ENCODE data around the gene PPP2R5B.

The PPP2R5B gene

GRCh38 chr11:64935359-64936081 lies 11.0 kb downstream of the PPP2R5B start, which contains the start of gene GPHA2:
TSS of gene GPHA2 (minus strand) at chr11:64935893. CDS start at chr11:64935460, 433 bp downstream.
- Histone ChIP-seq H3K4me3 (ENCODE audit: low read length) (peak within 1 kb of the TSS; percentile 53; the same call in 1 of the 2 replicates), H3K27ac (ENCODE audit: low read length) (no peak within 1 kb of the TSS), H3K4me1 (ENCODE audit: insufficient read depth, low read length) (peaks cover 13% of the 10 kb centered on the region), H3K36me3 (ENCODE audit: insufficient read depth, low read depth, low read length) (no peaks in the 10 kb centered on the region), H3K9ac (ENCODE audit: low read depth, low read length) (peak within 1 kb of the TSS; percentile 48), H3K9me3 (ENCODE audit: insufficient read depth, low read depth, low read length) (no peaks in the 10 kb centered on the region), H3K27me3 (ENCODE audit: insufficient read depth, low read length) (no peaks in the 10 kb centered on the region)

DNA sequence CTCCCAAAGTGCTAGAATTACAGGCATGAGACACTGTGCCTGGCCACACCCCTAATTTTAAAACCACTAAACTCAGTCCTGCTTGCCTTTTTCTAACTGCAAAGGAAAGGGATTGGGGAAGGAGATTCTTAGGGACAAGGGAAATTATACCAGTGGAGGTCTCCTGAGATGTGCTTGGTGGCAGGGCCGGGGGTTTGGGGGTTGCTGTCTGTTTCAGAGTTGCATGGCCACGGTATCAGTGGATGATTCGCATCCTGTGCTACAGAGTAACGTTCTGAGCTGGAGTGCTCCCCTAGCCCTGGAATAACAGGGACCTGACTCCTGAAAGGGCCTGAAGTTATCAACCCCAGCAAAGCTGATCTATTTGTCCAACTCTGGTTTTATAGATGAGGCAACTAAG lies 12.1 kb downstream of the PPP2R5B start:
- no peaks in the 10 kb centered on the region for H3K9me3 ChIP-seq (ENCODE audit: insufficient read depth, low read depth, low read length)
- H3K9ac ChIP-seq (ENCODE audit: low read depth, low read length): no peak overlapping the region
- H3K4me1 ChIP-seq (ENCODE audit: insufficient read depth, low read length): peaks cover 13% of the 10 kb centered on the region
- no peaks in the 10 kb centered on the region for H3K36me3 ChIP-seq (ENCODE audit: insufficient read depth, low read depth, low read length)
- no peaks in the 10 kb centered on the region for H3K27me3 ChIP-seq (ENCODE audit: insufficient read depth, low read length)
- H3K27ac ChIP-seq (ENCODE audit: low read length): no peak overlapping the region
- no peak overlapping the region for H3K4me3 ChIP-seq (ENCODE audit: low read length)

DNA sequence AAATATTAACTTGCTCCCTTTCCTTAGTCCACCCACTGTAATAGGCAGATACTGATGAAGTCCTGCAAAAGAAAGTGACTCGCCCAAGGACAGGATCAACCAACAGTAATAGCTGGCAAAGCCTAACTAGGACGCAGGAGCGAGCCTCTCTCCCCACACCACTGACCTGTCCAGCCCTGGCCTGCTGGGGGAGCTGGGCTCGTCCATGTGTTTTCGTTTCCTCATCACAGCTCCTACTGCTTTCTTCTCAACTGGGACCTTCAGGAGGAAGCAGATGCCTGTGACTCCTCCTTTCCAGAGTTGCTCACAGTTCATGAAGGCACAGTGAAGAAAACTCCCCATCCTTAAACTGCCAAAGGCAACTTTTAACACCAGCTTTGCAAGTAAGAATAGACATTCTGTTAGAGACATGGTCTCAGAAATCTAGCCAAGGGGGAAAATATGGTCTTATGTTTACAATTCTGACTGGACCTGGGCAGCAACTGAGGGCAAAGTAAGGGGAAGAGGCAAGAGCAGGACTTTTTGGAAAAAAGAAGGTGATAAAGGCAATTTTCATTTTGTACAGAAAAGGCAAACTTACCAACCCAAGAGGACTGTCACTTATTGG lies 22.8 kb downstream of the PPP2R5B start:
- Histone ChIP-seq H3K9ac (ENCODE audit: low read depth, low read length) (no peak overlapping the region), H3K27me3 (ENCODE audit: insufficient read depth, low read length) (no peaks in the 10 kb centered on the region; the same call in 1 of the 2 replicates), H3K4me3 (ENCODE audit: low read length) (no peak overlapping the region), H3K9me3 (ENCODE audit: insufficient read depth, low read depth, low read length) (no peaks in the 10 kb centered on the region), H3K4me1 (ENCODE audit: insufficient read depth, low read length) (no peaks in the 10 kb centered on the region), H3K36me3 (ENCODE audit: insufficient read depth, low read depth, low read length) (no peaks in the 10 kb centered on the region), H3K27ac (ENCODE audit: low read length) (no peak overlapping the region)

DNA sequence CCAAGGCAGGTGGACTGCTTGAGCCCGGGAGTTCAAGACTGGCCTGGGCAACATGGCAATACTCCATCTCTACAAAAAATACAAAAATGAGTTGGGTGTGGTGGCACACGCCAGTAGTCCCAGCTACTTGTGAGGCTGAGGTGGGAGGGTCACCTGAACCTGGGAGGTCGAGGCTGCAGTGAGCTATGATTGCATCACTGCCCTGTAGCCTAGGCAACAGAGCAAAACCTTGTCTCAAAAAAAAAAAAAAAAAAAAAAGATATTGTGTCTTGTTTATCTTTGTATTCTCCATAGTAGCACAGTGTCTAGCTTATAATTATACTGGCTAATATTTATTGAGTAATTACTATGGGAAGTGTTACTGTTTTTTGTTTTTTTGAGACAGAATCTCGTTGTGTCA lies 27.0 kb downstream of the PPP2R5B start:
- H3K4me1 ChIP-seq (ENCODE audit: insufficient read depth, low read length): no peaks in the 10 kb centered on the region
- 0 out of 2 replicates have a peak, but pooled peaks cover 4% of the 10 kb centered on the region for H3K27me3 ChIP-seq (ENCODE audit: insufficient read depth, low read length)
- no peak overlapping the region for H3K9ac ChIP-seq (ENCODE audit: low read depth, low read length)
- no peaks in the 10 kb centered on the region for H3K9me3 ChIP-seq (ENCODE audit: insufficient read depth, low read depth, low read length)
- H3K27ac ChIP-seq (ENCODE audit: low read length): no peak overlapping the region
- no peak overlapping the region for H3K4me3 ChIP-seq (ENCODE audit: low read length)
- no peaks in the 10 kb centered on the region for H3K36me3 ChIP-seq (ENCODE audit: insufficient read depth, low read depth, low read length)

DNA sequence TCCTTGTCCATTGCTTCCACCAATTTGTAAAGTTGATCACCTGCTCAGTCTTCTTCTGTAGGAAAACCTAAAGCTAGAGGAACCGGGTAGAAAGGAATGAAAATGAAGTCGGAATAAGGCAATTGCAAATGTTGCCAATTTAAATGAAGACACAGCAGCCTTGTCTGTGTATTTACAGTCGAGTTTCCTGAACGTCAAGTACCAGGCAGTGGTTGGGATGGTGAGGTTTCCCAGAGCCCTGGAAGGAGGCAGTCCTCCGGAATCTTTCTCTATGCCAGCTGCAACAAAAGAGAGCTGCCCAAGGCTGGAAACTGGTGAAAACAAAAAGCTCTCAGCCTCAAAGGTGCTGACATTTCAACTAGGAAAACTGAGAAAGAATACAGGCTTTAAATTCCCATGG lies 29.7 kb downstream of the PPP2R5B start:
- Histone ChIP-seq H3K27ac (ENCODE audit: low read length) (no peak overlapping the region), H3K9ac (ENCODE audit: low read depth, low read length) (no peak overlapping the region), H3K4me1 (ENCODE audit: insufficient read depth, low read length) (no peaks in the 10 kb centered on the region), H3K9me3 (ENCODE audit: insufficient read depth, low read depth, low read length) (no peaks in the 10 kb centered on the region), H3K36me3 (ENCODE audit: insufficient read depth, low read depth, low read length) (no peaks in the 10 kb centered on the region), H3K4me3 (ENCODE audit: low read length) (no peak overlapping the region), H3K27me3 (ENCODE audit: insufficient read depth, low read length) (0 out of 2 replicates have a peak, but pooled peaks cover 4% of the 10 kb centered on the region)

DNA sequence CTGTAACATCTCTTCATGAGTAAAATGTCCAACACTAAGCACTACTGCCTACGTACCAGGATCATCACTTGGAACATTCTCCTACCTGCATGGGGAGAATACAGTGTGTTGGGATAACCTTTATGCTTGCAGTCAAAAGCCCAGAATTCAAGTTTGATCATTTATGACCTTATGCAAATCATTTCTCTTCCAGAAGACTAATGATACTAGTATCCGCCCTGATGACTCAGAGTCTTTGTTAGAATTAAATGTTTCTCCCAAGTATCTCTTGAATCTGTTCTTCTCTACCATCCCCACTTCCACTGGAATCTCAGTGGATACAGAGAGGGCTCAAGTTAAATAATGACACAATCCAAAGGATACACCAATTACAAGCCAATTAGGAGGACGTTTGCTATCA lies 35.0 kb downstream of the PPP2R5B start:
- Histone ChIP-seq H3K27ac (ENCODE audit: low read length) (no peak overlapping the region), H3K4me3 (ENCODE audit: low read length) (no peak overlapping the region), H3K27me3 (ENCODE audit: insufficient read depth, low read length) (0 out of 2 replicates have a peak, but pooled peaks cover 2% of the 10 kb centered on the region), H3K9ac (ENCODE audit: low read depth, low read length) (no peak overlapping the region), H3K36me3 (ENCODE audit: insufficient read depth, low read depth, low read length) (no peaks in the 10 kb centered on the region), H3K9me3 (ENCODE audit: insufficient read depth, low read depth, low read length) (no peaks in the 10 kb centered on the region), H3K4me1 (ENCODE audit: insufficient read depth, low read length) (no peaks in the 10 kb centered on the region)

DNA sequence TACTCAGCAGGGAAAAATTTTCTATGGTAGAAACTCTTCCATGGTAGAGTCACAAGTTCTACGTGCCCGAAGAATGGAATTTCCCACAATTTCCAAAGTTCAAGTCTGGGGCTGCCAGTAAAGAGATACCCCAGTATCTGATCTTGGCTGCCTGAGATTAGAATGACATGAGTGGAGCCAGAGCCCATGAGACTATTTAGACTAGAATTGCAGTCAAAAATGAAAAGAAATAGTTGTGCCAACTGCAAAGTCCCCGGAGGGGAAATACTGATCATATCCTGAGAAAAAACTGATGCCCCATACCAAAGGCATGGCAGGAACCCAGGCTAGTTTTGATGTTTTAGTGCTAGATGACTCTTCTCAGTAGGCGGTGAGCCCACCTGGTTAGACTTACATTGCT lies 36.2 kb downstream of the PPP2R5B start:
- Histone ChIP-seq H3K27ac (ENCODE audit: low read length) (no peak overlapping the region), H3K9ac (ENCODE audit: low read depth, low read length) (no peak overlapping the region), H3K4me3 (ENCODE audit: low read length) (no peak overlapping the region), H3K27me3 (ENCODE audit: insufficient read depth, low read length) (no peaks in the 10 kb centered on the region), H3K4me1 (ENCODE audit: insufficient read depth, low read length) (no peaks in the 10 kb centered on the region), H3K9me3 (ENCODE audit: insufficient read depth, low read depth, low read length) (no peaks in the 10 kb centered on the region), H3K36me3 (ENCODE audit: insufficient read depth, low read depth, low read length) (no peaks in the 10 kb centered on the region)

GRCh38 chr11:64963072-64963631 lies 38.7 kb downstream of the PPP2R5B start:
- H3K36me3 ChIP-seq (ENCODE audit: insufficient read depth, low read depth, low read length): no peaks in the 10 kb centered on the region
- H3K27me3 ChIP-seq (ENCODE audit: insufficient read depth, low read length): no peaks in the 10 kb centered on the region
- H3K4me3 ChIP-seq (ENCODE audit: low read length): no peak overlapping the region
- no peak overlapping the region for H3K9ac ChIP-seq (ENCODE audit: low read depth, low read length)
- no peaks in the 10 kb centered on the region for H3K4me1 ChIP-seq (ENCODE audit: insufficient read depth, low read length)
- H3K9me3 ChIP-seq (ENCODE audit: insufficient read depth, low read depth, low read length): no peaks in the 10 kb centered on the region
- no peak overlapping the region for H3K27ac ChIP-seq (ENCODE audit: low read length)

DNA sequence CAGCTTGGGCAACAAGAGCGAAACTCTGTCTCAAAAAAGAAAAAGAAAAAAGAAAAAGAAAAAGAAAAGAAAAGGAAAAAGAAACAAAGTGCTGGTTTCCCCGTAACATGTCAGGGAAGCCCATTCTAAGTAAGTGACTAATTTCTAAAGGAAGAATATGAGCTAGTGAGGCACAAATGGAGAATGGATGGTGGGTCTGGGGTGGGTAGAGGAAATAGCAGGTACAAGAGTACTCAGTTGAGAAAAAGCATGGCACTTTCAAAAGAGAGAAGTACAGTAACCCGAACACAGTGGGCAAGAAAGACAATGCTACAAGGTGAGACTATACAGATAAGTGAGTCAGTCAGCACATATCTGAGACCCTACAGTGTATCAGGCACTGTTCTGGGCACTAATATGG lies 42.9 kb downstream of the PPP2R5B start:
- H3K27me3 ChIP-seq (ENCODE audit: insufficient read depth, low read length): no peaks in the 10 kb centered on the region; the same call in 1 of the 2 replicates
- no peak overlapping the region for H3K9ac ChIP-seq (ENCODE audit: low read depth, low read length)
- H3K4me1 ChIP-seq (ENCODE audit: insufficient read depth, low read length): no peaks in the 10 kb centered on the region
- no peak overlapping the region for H3K27ac ChIP-seq (ENCODE audit: low read length)
- no peak overlapping the region for H3K4me3 ChIP-seq (ENCODE audit: low read length)
- no peaks in the 10 kb centered on the region for H3K36me3 ChIP-seq (ENCODE audit: insufficient read depth, low read depth, low read length)
- H3K9me3 ChIP-seq (ENCODE audit: insufficient read depth, low read depth, low read length): no peaks in the 10 kb centered on the region

DNA sequence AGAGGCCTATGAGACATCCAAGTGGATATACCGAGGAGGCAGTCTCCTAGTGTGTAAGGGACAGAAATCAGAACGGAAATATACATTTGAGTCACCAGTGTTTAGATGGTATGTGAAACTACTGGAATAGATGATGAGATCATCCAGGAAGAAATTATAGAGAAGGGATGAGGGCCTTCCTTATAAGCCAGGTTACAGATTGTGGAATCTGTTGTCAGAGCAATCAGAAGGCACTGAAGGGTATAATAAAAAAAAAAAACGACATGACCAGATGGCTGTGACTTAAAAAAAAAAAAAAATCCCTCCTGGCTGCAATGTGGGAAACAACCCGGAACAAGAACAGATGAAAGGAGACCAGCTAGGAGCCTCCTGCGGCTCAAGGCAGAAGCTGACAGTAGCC lies 44.7 kb downstream of the PPP2R5B start:
- Histone ChIP-seq H3K9me3 (ENCODE audit: insufficient read depth, low read depth, low read length) (no peaks in the 10 kb centered on the region), H3K9ac (ENCODE audit: low read depth, low read length) (no peak overlapping the region)

GRCh38 chr11:64970731-64971151 lies 46.3 kb downstream of the PPP2R5B start:
- H3K36me3 ChIP-seq (ENCODE audit: insufficient read depth, low read depth, low read length): no peaks in the 10 kb centered on the region
- no peaks in the 10 kb centered on the region; the same call in 1 of the 2 replicates for H3K27me3 ChIP-seq (ENCODE audit: insufficient read depth, low read length)
- no peak overlapping the region for H3K27ac ChIP-seq (ENCODE audit: low read length)
- H3K4me1 ChIP-seq (ENCODE audit: insufficient read depth, low read length): no peaks in the 10 kb centered on the region
- H3K4me3 ChIP-seq (ENCODE audit: low read length): no peak overlapping the region
- H3K9me3 ChIP-seq (ENCODE audit: insufficient read depth, low read depth, low read length): no peaks in the 10 kb centered on the region
- H3K9ac ChIP-seq (ENCODE audit: low read depth, low read length): no peak overlapping the region

More for the DNA sequence above, 44.7 kb downstream of the PPP2R5B start:
- no peaks in the 10 kb centered on the region for H3K4me1 ChIP-seq (ENCODE audit: insufficient read depth, low read length)
- no peak overlapping the region for H3K27ac ChIP-seq (ENCODE audit: low read length)
- no peaks in the 10 kb centered on the region; the same call in 1 of the 2 replicates for H3K27me3 ChIP-seq (ENCODE audit: insufficient read depth, low read length)
- no peaks in the 10 kb centered on the region for H3K36me3 ChIP-seq (ENCODE audit: insufficient read depth, low read depth, low read length)
- no peak overlapping the region for H3K4me3 ChIP-seq (ENCODE audit: low read length)

All from iPS-20b (cell line).